ENCODE data around the gene SIGLEC7.

The SIGLEC7 gene

DNA sequence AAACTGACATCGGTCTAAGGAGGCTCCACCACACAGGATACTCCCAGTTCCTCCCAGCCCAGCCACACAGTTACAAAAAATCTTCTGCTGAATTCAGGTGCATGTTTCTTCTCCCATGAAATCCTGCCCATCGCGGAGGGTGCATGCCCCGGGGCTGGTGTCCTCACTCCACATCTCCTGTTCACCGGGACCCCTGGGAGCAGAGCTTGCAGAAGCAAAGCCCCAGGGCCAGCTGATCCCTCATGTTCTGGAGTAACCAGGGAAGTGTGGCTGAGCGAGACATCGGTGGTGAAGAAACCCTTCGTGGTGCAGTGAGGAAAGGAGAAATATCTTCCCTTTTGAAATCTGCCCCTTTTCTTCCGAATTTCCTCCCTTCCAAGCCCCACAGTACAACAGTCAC lies 18.3 kb upstream of the SIGLEC7 start:
- CTCF ChIA-PET = interaction anchor here (0.9 to 1.2 kb wide), 2 partner anchors 11 to 35 kb away, joined by 3 read pairs; no protein-coding TSS in a partner anchor
- POLR2A ChIA-PET = interaction anchor here (0.6 kb wide), 1 partner anchor 565 kb away, joined by 4 read pairs; no protein-coding TSS in a partner anchor
- H3K27ac ChIP-seq (ENCODE audit: insufficient read depth in 1 of 2, low read depth in 1 of 2, low read length in 2 of 2, poor library complexity in 1 of 2, severe bottlenecking in 2 of 2) = no peak overlapping the region
- peaks cover 11 to 96% (median 32%) of the 10 kb centered on the region in 4 experiments for H3K4me1 ChIP-seq (ENCODE audit: control extremely low read depth in 1 of 4, control insufficient read depth in 4 of 4, insufficient read depth in 4 of 4, low read length in 3 of 4)
- no peaks in the 10 kb centered on the region for H3K36me3 ChIP-seq (ENCODE audit: control insufficient read depth in 4 of 4, insufficient read depth in 4 of 4, low read length in 3 of 4)
- WGBS (ENCODE audit: insufficient coverage) = 62% methylated on average over 6 of the region's 9 CpGs
- DNase-seq = no peak
- no peaks in the 10 kb centered on the region for H3K27me3 ChIP-seq (replicated peaks in 2 of 5; ENCODE audit: control insufficient read depth in 4 of 5, insufficient read depth in 5 of 5, low read length in 4 of 5)
- H3K4me3 ChIP-seq (ENCODE audit: control insufficient read depth in 1 of 7, extremely low read depth in 1 of 7, insufficient read depth in 4 of 7, low read depth in 2 of 7, low read length in 6 of 7) = peak overlapping the region in 1 of 7 experiments; percentile 24
- H3K9me3 ChIP-seq (ENCODE audit: control extremely low read depth in 1 of 5, control insufficient read depth in 4 of 5, insufficient read depth in 2 of 5, low read depth in 1 of 5, low read length in 4 of 5) = no peaks in the 10 kb centered on the region

DNA sequence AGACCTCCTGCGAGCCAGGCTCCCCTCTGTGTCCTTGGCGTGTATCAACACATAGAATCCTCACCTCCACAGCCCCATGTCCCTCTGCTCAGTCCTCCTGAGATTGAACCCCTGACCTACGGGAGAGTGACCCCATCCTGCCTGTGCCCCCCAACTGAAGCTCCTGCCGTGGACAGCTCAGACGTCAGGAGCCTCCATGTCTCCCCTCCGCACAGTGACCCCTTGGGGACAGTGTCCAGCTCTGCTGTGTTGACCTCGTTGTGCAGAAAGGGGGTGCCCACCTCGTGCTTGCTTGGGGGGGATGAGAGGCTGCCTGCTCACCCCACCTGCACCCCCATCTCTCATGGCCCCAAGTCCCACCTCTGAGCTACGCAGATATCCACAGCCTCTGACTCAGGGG lies 17.9 kb upstream of the SIGLEC7 start:
- Histone ChIP-seq H3K27ac (ENCODE audit: insufficient read depth in 1 of 2, low read depth in 1 of 2, low read length in 2 of 2, poor library complexity in 1 of 2, severe bottlenecking in 2 of 2) (no peak overlapping the region), H3K27me3 (replicated peaks in 2 of 5; ENCODE audit: control insufficient read depth in 4 of 5, insufficient read depth in 5 of 5, low read length in 4 of 5) (no peaks in the 10 kb centered on the region), H3K4me3 (ENCODE audit: control insufficient read depth in 1 of 7, extremely low read depth in 1 of 7, insufficient read depth in 4 of 7, low read depth in 2 of 7, low read length in 6 of 7) (no peak overlapping the region), H3K9me3 (ENCODE audit: control extremely low read depth in 1 of 5, control insufficient read depth in 4 of 5, insufficient read depth in 2 of 5, low read depth in 1 of 5, low read length in 4 of 5) (no peaks in the 10 kb centered on the region), H3K36me3 (ENCODE audit: control insufficient read depth in 4 of 4, insufficient read depth in 4 of 4, low read length in 3 of 4) (no peaks in the 10 kb centered on the region), H3K4me1 (ENCODE audit: control extremely low read depth in 1 of 4, control insufficient read depth in 4 of 4, insufficient read depth in 4 of 4, low read length in 3 of 4) (peaks cover 13 to 95% (median 34%) of the 10 kb centered on the region in 4 experiments)
- WGBS (ENCODE audit: insufficient coverage) = 100% methylated on average over 2 of the region's 9 CpGs
- no peak for DNase-seq
- ChIA-PET CTCF (interaction anchor here (0.9 to 1.2 kb wide), 2 partner anchors 12 to 34 kb away, joined by 3 read pairs; no protein-coding TSS in a partner anchor), POLR2A (interaction anchor here (0.6 kb wide), 1 partner anchor 564 kb away, joined by 4 read pairs; no protein-coding TSS in a partner anchor)

DNA sequence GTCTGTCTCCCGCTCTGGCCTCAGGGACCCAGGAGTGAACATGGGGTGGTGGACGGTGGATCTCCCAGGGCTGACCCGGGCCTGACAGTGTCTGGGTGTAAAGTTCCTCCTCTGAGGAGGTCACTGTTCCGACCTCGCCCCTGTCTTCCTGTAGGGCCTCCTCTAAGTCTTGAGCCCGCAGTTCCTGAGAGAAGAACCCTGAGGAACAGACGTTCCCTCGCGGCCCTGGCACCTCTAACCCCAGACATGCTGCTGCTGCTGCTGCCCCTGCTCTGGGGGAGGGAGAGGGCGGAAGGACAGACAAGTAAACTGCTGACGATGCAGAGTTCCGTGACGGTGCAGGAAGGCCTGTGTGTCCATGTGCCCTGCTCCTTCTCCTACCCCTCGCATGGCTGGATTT lies 17.4 kb upstream of the SIGLEC7 start, which contains the start of gene SIGLEC9:
TSS of gene SIGLEC9 (plus strand) at position 178 of the 400 bp plus-strand sequence. CDS start at position 247, 69 bp downstream.
- 55% methylated on average over 7 of the region's 14 CpGs for WGBS (ENCODE audit: insufficient coverage)

DNA sequence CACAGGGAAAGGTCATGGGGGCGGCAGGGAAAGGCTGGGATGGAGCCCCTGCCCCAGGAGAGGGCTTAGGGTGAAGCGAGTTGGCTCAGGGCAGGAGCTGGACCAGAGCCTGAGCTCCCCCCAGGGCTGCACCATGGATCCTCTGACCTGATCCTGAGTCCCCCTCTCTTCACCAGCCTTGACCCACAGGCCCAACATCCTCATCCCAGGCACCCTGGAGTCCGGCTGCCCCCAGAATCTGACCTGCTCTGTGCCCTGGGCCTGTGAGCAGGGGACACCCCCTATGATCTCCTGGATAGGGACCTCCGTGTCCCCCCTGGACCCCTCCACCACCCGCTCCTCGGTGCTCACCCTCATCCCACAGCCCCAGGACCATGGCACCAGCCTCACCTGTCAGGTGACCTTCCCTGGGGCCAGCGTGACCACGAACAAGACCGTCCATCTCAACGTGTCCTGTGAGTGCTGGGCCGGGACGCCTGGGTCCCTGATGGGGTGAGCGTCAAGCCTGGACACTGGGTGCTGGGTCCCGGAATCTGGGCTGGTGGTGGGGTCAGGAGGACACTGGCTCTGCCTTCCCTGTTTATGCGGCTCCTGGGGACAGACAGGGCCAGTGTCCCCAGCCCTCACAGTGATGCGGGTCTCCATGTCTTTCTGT lies 16.6 kb upstream of the SIGLEC7 start:
- Histone ChIP-seq H3K4me1 (ENCODE audit: control extremely low read depth in 1 of 4, control insufficient read depth in 4 of 4, insufficient read depth in 4 of 4, low read length in 3 of 4) (peaks cover 13 to 91% (median 34%) of the 10 kb centered on the region in 4 experiments), H3K27ac (ENCODE audit: insufficient read depth in 1 of 2, low read depth in 1 of 2, low read length in 2 of 2, poor library complexity in 1 of 2, severe bottlenecking in 2 of 2) (no peak overlapping the region), H3K9me3 (ENCODE audit: control extremely low read depth in 1 of 5, control insufficient read depth in 4 of 5, insufficient read depth in 2 of 5, low read depth in 1 of 5, low read length in 4 of 5) (no peaks in the 10 kb centered on the region), H3K27me3 (replicated peaks in 2 of 5; ENCODE audit: control insufficient read depth in 4 of 5, insufficient read depth in 5 of 5, low read length in 4 of 5) (peaks cover 0 to 2% (median 0%) of the 10 kb centered on the region in 5 experiments), H3K4me3 (ENCODE audit: control insufficient read depth in 1 of 7, extremely low read depth in 1 of 7, insufficient read depth in 4 of 7, low read depth in 2 of 7, low read length in 6 of 7) (peak overlapping the region in 1 of 7 experiments; percentile 19), H3K36me3 (ENCODE audit: control insufficient read depth in 4 of 4, insufficient read depth in 4 of 4, low read length in 3 of 4) (no peaks in the 10 kb centered on the region)
- DNase-seq = no peak
- CTCF ChIA-PET = no interaction called here
- 95% methylated on average over 16 of the region's 16 CpGs for WGBS (ENCODE audit: insufficient coverage)
- POLR2A ChIA-PET = no interaction called here

More for the DNA sequence above, 17.4 kb upstream of the SIGLEC7 start, which contains the start of gene SIGLEC9:
- Histone ChIP-seq H3K27ac (ENCODE audit: insufficient read depth in 1 of 2, low read depth in 1 of 2, low read length in 2 of 2, poor library complexity in 1 of 2, severe bottlenecking in 2 of 2) (no peak within 1 kb of the TSS), H3K9me3 (ENCODE audit: control extremely low read depth in 1 of 5, control insufficient read depth in 4 of 5, insufficient read depth in 2 of 5, low read depth in 1 of 5, low read length in 4 of 5) (no peaks in the 10 kb centered on the region), H3K36me3 (ENCODE audit: control insufficient read depth in 4 of 4, insufficient read depth in 4 of 4, low read length in 3 of 4) (no peaks in the 10 kb centered on the region), H3K4me3 (ENCODE audit: control insufficient read depth in 1 of 7, extremely low read depth in 1 of 7, insufficient read depth in 4 of 7, low read depth in 2 of 7, low read length in 6 of 7) (peak within 1 kb of the TSS in 3 of 7 experiments; percentile 4 to 24 (median 19)), H3K4me1 (ENCODE audit: control extremely low read depth in 1 of 4, control insufficient read depth in 4 of 4, insufficient read depth in 4 of 4, low read length in 3 of 4) (peaks cover 13 to 91% (median 34%) of the 10 kb centered on the region in 4 experiments), H3K27me3 (replicated peaks in 2 of 5; ENCODE audit: control insufficient read depth in 4 of 5, insufficient read depth in 5 of 5, low read length in 4 of 5) (no peaks in the 10 kb centered on the region)
- DNase-seq = no peak
- ChIA-PET POLR2A (no interaction called here), CTCF (interaction anchor here (0.9 kb wide), 1 partner anchor 34 kb away, joined by 3 read pairs; no protein-coding TSS in a partner anchor)

DNA sequence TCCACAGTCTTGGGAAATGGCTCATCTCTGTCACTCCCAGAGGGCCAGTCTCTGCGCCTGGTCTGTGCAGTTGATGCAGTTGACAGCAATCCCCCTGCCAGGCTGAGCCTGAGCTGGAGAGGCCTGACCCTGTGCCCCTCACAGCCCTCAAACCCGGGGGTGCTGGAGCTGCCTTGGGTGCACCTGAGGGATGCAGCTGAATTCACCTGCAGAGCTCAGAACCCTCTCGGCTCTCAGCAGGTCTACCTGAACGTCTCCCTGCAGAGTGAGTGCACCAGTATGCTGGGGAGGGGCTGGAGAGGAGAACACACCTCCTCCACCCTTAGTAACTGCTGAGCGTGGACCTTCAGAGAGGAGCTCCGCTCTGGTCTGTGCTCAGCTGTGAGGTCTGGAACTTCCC lies 15.1 kb upstream of the SIGLEC7 start:
- Histone ChIP-seq H3K4me1 (ENCODE audit: control extremely low read depth in 1 of 4, control insufficient read depth in 4 of 4, insufficient read depth in 4 of 4, low read length in 3 of 4) (peaks cover 13 to 86% (median 32%) of the 10 kb centered on the region in 4 experiments), H3K27me3 (replicated peaks in 2 of 5; ENCODE audit: control insufficient read depth in 4 of 5, insufficient read depth in 5 of 5, low read length in 4 of 5) (peaks cover 0 to 5% (median 0%) of the 10 kb centered on the region in 5 experiments), H3K4me3 (ENCODE audit: control insufficient read depth in 1 of 7, extremely low read depth in 1 of 7, insufficient read depth in 4 of 7, low read depth in 2 of 7, low read length in 6 of 7) (peak overlapping the region in 1 of 7 experiments; percentile 23), H3K9me3 (ENCODE audit: control extremely low read depth in 1 of 5, control insufficient read depth in 4 of 5, insufficient read depth in 2 of 5, low read depth in 1 of 5, low read length in 4 of 5) (no peaks in the 10 kb centered on the region), H3K27ac (ENCODE audit: insufficient read depth in 1 of 2, low read depth in 1 of 2, low read length in 2 of 2, poor library complexity in 1 of 2, severe bottlenecking in 2 of 2) (no peak overlapping the region), H3K36me3 (ENCODE audit: control insufficient read depth in 4 of 4, insufficient read depth in 4 of 4, low read length in 3 of 4) (no peaks in the 10 kb centered on the region)
- ChIA-PET POLR2A (no interaction called here), CTCF (interaction anchor here (1.4 kb wide), 1 partner anchor 13 kb away, joined by 3 read pairs; no protein-coding TSS in a partner anchor)
- DNase-seq = no peak
- WGBS (ENCODE audit: insufficient coverage) = 97% methylated on average over 4 of the region's 6 CpGs

DNA sequence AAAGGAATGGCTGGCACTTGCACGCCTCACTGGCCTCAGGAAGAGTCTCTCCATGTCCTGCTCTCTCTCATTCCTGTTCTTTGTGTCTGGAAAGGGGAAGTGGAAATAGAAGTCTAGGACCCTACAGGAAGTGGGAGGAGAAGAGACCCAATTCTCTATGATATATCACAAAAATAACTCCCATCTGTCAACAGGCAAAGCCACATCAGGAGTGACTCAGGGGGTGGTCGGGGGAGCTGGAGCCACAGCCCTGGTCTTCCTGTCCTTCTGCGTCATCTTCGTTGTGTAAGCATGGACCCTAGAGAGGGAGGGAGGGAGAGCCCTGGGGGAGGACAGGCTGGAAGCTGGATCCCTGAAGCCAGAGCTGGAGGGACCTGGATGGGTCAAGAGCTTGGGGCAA lies 14.3 kb upstream of the SIGLEC7 start:
- Histone ChIP-seq H3K27me3 (replicated peaks in 2 of 5; ENCODE audit: control insufficient read depth in 4 of 5, insufficient read depth in 5 of 5, low read length in 4 of 5) (peaks cover 0 to 5% (median 0%) of the 10 kb centered on the region in 5 experiments), H3K36me3 (ENCODE audit: control insufficient read depth in 4 of 4, insufficient read depth in 4 of 4, low read length in 3 of 4) (no peaks in the 10 kb centered on the region), H3K27ac (ENCODE audit: insufficient read depth in 1 of 2, low read depth in 1 of 2, low read length in 2 of 2, poor library complexity in 1 of 2, severe bottlenecking in 2 of 2) (no peak overlapping the region), H3K9me3 (ENCODE audit: control extremely low read depth in 1 of 5, control insufficient read depth in 4 of 5, insufficient read depth in 2 of 5, low read depth in 1 of 5, low read length in 4 of 5) (no peaks in the 10 kb centered on the region), H3K4me1 (ENCODE audit: control extremely low read depth in 1 of 4, control insufficient read depth in 4 of 4, insufficient read depth in 4 of 4, low read length in 3 of 4) (peaks cover 13 to 87% (median 38%) of the 10 kb centered on the region in 4 experiments), H3K4me3 (ENCODE audit: control insufficient read depth in 1 of 7, extremely low read depth in 1 of 7, insufficient read depth in 4 of 7, low read depth in 2 of 7, low read length in 6 of 7) (peak overlapping the region in 4 of 7 experiments; percentile 3 to 30 (median 20))
- POLR2A ChIA-PET = no interaction called here
- DNase-seq = peak; percentile 64 to 85 (median 81)
- CTCF ChIA-PET = interaction anchor here (1.1 to 1.4 kb wide), 3 partner anchors 14 to 31 kb away, joined by 3 read pairs; no protein-coding TSS in a partner anchor
- WGBS (ENCODE audit: insufficient coverage) = 0% methylated on average over 2 of the region's 4 CpGs

DNA sequence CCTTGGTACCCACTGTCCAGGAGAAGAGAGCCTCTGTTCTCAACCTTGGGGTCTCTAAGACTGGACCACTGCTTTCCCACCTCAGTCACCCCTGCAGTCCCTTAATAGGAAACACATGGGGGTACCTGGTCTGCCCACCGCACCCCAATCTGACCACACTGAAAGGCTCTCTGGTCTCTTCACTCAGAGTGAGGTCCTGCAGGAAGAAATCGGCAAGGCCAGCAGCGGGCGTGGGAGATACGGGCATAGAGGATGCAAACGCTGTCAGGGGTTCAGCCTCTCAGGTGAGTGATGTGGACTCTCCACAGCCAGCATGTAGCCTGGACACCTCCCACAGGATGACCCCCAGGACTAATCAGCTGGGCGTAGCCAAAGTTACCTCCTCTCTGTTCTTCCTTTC lies 13.9 kb upstream of the SIGLEC7 start:
- peak overlapping the region in 2 of 7 experiments; percentile 3 to 10 for H3K4me3 ChIP-seq (ENCODE audit: control insufficient read depth in 1 of 7, extremely low read depth in 1 of 7, insufficient read depth in 4 of 7, low read depth in 2 of 7, low read length in 6 of 7)
- peaks cover 0 to 5% (median 0%) of the 10 kb centered on the region in 5 experiments for H3K27me3 ChIP-seq (replicated peaks in 2 of 5; ENCODE audit: control insufficient read depth in 4 of 5, insufficient read depth in 5 of 5, low read length in 4 of 5)
- DNase-seq = no peak
- ChIA-PET POLR2A (no interaction called here), CTCF (interaction anchor here (1.1 to 1.4 kb wide), 3 partner anchors 14 to 30 kb away, joined by 3 read pairs; no protein-coding TSS in a partner anchor)
- H3K4me1 ChIP-seq (ENCODE audit: control extremely low read depth in 1 of 4, control insufficient read depth in 4 of 4, insufficient read depth in 4 of 4, low read length in 3 of 4) = peaks cover 13 to 82% (median 37%) of the 10 kb centered on the region in 4 experiments
- no peak overlapping the region for H3K27ac ChIP-seq (ENCODE audit: insufficient read depth in 1 of 2, low read depth in 1 of 2, low read length in 2 of 2, poor library complexity in 1 of 2, severe bottlenecking in 2 of 2)
- WGBS (ENCODE audit: insufficient coverage) = 87% methylated on average over 6 of the region's 7 CpGs
- no peaks in the 10 kb centered on the region for H3K36me3 ChIP-seq (ENCODE audit: control insufficient read depth in 4 of 4, insufficient read depth in 4 of 4, low read length in 3 of 4)
- H3K9me3 ChIP-seq (ENCODE audit: control extremely low read depth in 1 of 5, control insufficient read depth in 4 of 5, insufficient read depth in 2 of 5, low read depth in 1 of 5, low read length in 4 of 5) = no peaks in the 10 kb centered on the region
